B cell (primary cell): ENCODE results near the gene CPN1. TPM values are rescaled to one million over a fixed set of nuclear protein-coding genes. Genes with fewer than 3 reads are reported as not detected.

Source experiments
- ATAC-seq: fragments of 200-7000 bp; cut with Tn5 transposase; one replicate; pipeline ENCODE4 v1.10.0; 2021; ENCODE audit warnings: low read depth, mild to moderate bottlenecking, moderate number of reproducible peaks, moderate library complexity
- CTCF ChIA-PET: fragments of 350-600 bp; sonication (Branson Sonifier 250); formaldehyde crosslinking; loops from one replicate; lab custom pipeline; 2021; ENCODE audit warnings: antibody characterized with exemption, inconsistent platforms; lab: Charles Lee
- POLR2A ChIA-PET: fragments of 350-600 bp; sonication (Branson Sonifier 250); formaldehyde crosslinking; loops from one replicate; lab custom pipeline; 2021; ENCODE audit warnings: antibody characterized with exemption; lab: Charles Lee
- DNase-seq: peaks from one replicate; pipeline ENCODE4 v3.0.0; 2013
- H2AFZ ChIP-seq: 2 replicates; pipeline ENCODE4 v1.6.1; 2012; ENCODE audit warnings: mild to moderate bottlenecking, low read depth, low read length; ENCODE audit not compliant: insufficient read depth, poor library complexity, severe bottlenecking
- H3K27ac ChIP-seq, 2 donors: 1 replicate in 1 of 2; 2 replicates in 1 of 2; pipeline ENCODE4 v1.5.1; 2012 to 2013; ENCODE audit warnings: low read length in 2 of 2, mild to moderate bottlenecking in 2 of 2, moderate library complexity in 1 of 2
- H3K27me3 ChIP-seq, 4 experiments: fragments of 200-600 bp in 1 of 4; sonication (generic) in 1 of 4; replicated peaks in 1 of 4; 1 replicate in 2 of 4; 2 replicates in 2 of 4; pipeline versions ENCODE4 v1.6.1 to v1.7.0; 2013 to 2016; ENCODE audit warnings: low read length in 3 of 4, mild to moderate bottlenecking in 2 of 4, mixed read lengths in 1 of 4, moderate library complexity in 1 of 4; ENCODE audit not compliant: insufficient read depth in 4 of 4, control insufficient read depth in 3 of 4; ENCODE audit errors: control extremely low read depth in 1 of 4
- H3K36me3 ChIP-seq, 2 experiments: replicated peaks in 1 of 2; 1 replicate in 1 of 2; 2 replicates in 1 of 2; pipeline versions ENCODE4 v1.6.1 to v1.7.1; 2013; ENCODE audit warnings: low read length in 1 of 2; ENCODE audit not compliant: insufficient read depth in 2 of 2, control insufficient read depth in 1 of 2; ENCODE audit errors: control extremely low read depth in 1 of 2, extremely low read depth in 1 of 2
- H3K4me1 ChIP-seq, 2 donors: fragments of 200-600 bp in 1 of 2; sonication (generic) in 1 of 2; 1 replicate in 1 of 2; 2 replicates in 1 of 2; pipeline versions ENCODE4 v1.5.1 to v1.6.1; 2013 to 2017; ENCODE audit warnings: low read length in 2 of 2; ENCODE audit not compliant: control insufficient read depth in 2 of 2, insufficient read depth in 2 of 2
- H3K4me2 ChIP-seq: replicated peaks from 2 replicates; pipeline ENCODE3; 2012; ENCODE audit warnings: mild to moderate bottlenecking, low read depth, low read length; ENCODE audit not compliant: poor library complexity, severe bottlenecking
- H3K4me3 ChIP-seq, 5 experiments: fragments of 200-600 bp in 1 of 5; sonication (generic) in 1 of 5; 1 replicate in 3 of 5; 2 replicates in 2 of 5; pipeline versions ENCODE4 v1.5.1 to v1.7.0; 2011 to 2016; ENCODE audit warnings: low read length in 4 of 5, mild to moderate bottlenecking in 4 of 5, low read depth in 2 of 5, control low read depth in 1 of 5, moderate library complexity in 1 of 5; ENCODE audit not compliant: insufficient read depth in 1 of 5; ENCODE audit errors: control extremely low read depth in 1 of 5, extremely low read depth in 1 of 5
- H3K79me2 ChIP-seq: fragments of 200-600 bp; sonication (generic); one replicate; pipeline ENCODE4 v1.6.0; 2016; ENCODE audit warnings: low read length; ENCODE audit not compliant: control insufficient read depth, insufficient read depth
- H3K9ac ChIP-seq: fragments of 200-600 bp; sonication (generic); 2 replicates; pipeline ENCODE4 v1.6.1; 2017; ENCODE audit warnings: mild to moderate bottlenecking, low read length, moderate library complexity
- H3K9me3 ChIP-seq, 3 donors: one replicate each; pipeline versions ENCODE4 v1.6.1 to v1.7.1; 2013; ENCODE audit warnings: low read length in 2 of 3; ENCODE audit not compliant: control insufficient read depth in 2 of 3, insufficient read depth in 1 of 3; ENCODE audit errors: control extremely low read depth in 1 of 3
- H4K20me1 ChIP-seq: 2 replicates; pipeline ENCODE4 v1.6.0; 2012; ENCODE audit warnings: mild to moderate bottlenecking, low read length; ENCODE audit not compliant: insufficient read depth, control insufficient read depth, poor library complexity, severe bottlenecking
- H3K27ac Mint-ChIP-seq: one replicate; pipeline ENCODE4 v1.8.0; 2021; ENCODE audit warnings: mixed read lengths
- H3K27me3 Mint-ChIP-seq: one replicate; pipeline ENCODE4 v1.8.0; 2021; ENCODE audit warnings: mixed read lengths
- H3K4me1 Mint-ChIP-seq: one replicate; pipeline ENCODE4 v1.8.0; 2021; ENCODE audit warnings: mixed read lengths
- H3K4me3 Mint-ChIP-seq: one replicate; pipeline ENCODE4 v1.8.0; 2021; ENCODE audit warnings: mixed read lengths
- H3K9me3 Mint-ChIP-seq: one replicate; pipeline ENCODE4 v1.8.0; 2022; ENCODE audit warnings: mixed read lengths; ENCODE audit not compliant: insufficient read depth
- EZH2 ChIP-seq: IDR thresholded peaks from 2 replicates; pipeline ENCODE4 v1.6.1; 2012; ENCODE audit warnings: borderline replicate concordance, low read depth, mild to moderate bottlenecking, moderate library complexity, low read length; ENCODE audit not compliant: insufficient read depth, poor library complexity, severe bottlenecking
- WGBS: methylation state at CpG from one replicate; pipeline ENCODE4 v1.1.5; 2013; ENCODE audit warnings: missing lambda C conversion rate; ENCODE audit not compliant: insufficient coverage; 5-methylcytosine and 5-hydroxymethylcytosine counted together
- intact Hi-C: fragments of 100-400 bp; cut with micrococcal nuclease; formaldehyde crosslinking; loops from one replicate; pipeline ENCODE4 v1.10.0; 2022
- polyA plus RNA-seq: library from polyadenylated mRNA; depleted of rRNA; stranded (reverse); fragments of >200 nt; gene quantifications from 2 replicates; pipeline ENCODE4 v1.2.3, GENCODE V29; 2012
- total RNA-seq, 2 donors: library from RNA; stranded (reverse); fragments of 120-200 nt in 1 of 2; gene quantifications; 1 replicate in 1 of 2; 2 replicates in 1 of 2; pipeline versions ENCODE4 v1.2.3 to v1.2.4, GENCODE V29; 2013 to 2022
- TF ChIP-seq, protein P1 (sequence below): fragments of 200-600 bp; IDR thresholded peaks from one replicate; pipeline ENCODE4 v1.8.0; 2022; ENCODE audit warnings: antibody characterized with exemption, mild to moderate bottlenecking

The CPN1 gene
- total and polyA plus RNA-seq, 2 donors (not counting 1 experiment from before 2014, with no cell fraction given) = not detected

DNA sequence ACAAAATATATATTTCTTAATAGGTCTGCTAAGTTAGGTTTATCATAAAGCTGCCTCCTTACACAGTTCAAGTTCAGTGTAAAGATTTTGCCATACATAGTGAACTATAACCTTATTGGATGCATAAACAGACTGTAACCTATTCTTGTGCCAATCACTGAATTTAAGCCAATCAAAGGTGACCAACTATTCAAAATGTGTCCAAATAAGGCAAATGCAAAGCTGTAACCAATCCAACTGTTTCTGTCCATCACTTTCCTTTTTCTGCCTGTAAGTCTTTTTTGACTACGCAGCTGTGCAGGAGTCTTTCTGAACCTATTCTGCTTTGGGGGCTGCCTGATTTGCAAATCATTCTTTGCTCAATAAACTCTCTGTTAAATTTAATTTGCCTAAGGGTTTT is 60.3 kb downstream of the CPN1 start:
- Histone ChIP-seq H4K20me1 (no peaks in the 10 kb centered on the region), H3K4me1 (peaks cover 11% of the 10 kb centered on the region in 2 donors), H3K79me2 (no peaks in the 10 kb centered on the region), H3K9me3 (no peaks in the 10 kb centered on the region), H3K9ac (no peak overlapping the region), H3K4me3 (no peak overlapping the region), H3K27ac (no peak overlapping the region), H2AFZ (peak overlapping the region; percentile 20), H3K4me2 (peak overlapping the region; percentile 38), H3K27me3 (no peaks in the 10 kb centered on the region), H3K36me3 (no peaks in the 10 kb centered on the region)
- ATAC-seq = peak; percentile 48
- Mint-ChIP-seq H3K27ac (peak overlapping the region; percentile 68), H3K9me3 (no peaks in the 10 kb centered on the region), H3K27me3 (no peaks in the 10 kb centered on the region), H3K4me1 (peaks cover 16% of the 10 kb centered on the region), H3K4me3 (peak overlapping the region; percentile 71)
- intact Hi-C loops = no loop called here
- peak; percentile 18 for DNase-seq
- CTCF ChIA-PET = interaction anchor here (1.0 to 3.1 kb wide), 6 partner anchors 11 to 175 kb away, joined by 3 to 25 read pairs (median 12); partner anchors contain the start of gene DNMBP
- no CpG with 5 or more reads among the region's 1 CpG for WGBS
- POLR2A ChIA-PET = no interaction called here
- no peak for TF ChIP-seq EZH2
- TF ChIP-seq, protein P1, sequence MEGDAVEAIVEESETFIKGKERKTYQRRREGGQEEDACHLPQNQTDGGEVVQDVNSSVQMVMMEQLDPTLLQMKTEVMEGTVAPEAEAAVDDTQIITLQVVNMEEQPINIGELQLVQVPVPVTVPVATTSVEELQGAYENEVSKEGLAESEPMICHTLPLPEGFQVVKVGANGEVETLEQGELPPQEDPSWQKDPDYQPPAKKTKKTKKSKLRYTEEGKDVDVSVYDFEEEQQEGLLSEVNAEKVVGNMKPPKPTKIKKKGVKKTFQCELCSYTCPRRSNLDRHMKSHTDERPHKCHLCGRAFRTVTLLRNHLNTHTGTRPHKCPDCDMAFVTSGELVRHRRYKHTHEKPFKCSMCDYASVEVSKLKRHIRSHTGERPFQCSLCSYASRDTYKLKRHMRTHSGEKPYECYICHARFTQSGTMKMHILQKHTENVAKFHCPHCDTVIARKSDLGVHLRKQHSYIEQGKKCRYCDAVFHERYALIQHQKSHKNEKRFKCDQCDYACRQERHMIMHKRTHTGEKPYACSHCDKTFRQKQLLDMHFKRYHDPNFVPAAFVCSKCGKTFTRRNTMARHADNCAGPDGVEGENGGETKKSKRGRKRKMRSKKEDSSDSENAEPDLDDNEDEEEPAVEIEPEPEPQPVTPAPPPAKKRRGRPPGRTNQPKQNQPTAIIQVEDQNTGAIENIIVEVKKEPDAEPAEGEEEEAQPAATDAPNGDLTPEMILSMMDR = no peak

DNA sequence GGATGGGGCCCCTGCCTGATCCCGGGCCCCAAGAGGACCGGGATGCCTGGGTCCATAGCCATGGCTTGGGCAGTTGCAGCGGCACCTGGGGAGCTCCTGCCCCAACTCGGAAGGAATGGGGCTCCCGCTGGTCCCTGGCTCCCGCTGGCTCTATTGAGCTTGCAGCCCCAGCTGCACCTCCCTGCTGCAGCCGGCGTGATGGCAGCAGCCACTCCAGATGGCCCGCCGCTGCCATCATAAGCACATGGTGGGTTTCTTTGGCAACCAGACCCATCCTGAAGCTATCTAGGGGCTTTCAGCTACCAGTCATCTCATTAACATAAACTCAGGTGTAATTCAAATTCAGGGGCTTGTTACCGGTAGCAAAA is 60.8 kb downstream of the CPN1 start:
- no peak overlapping the region for H3K4me3 ChIP-seq
- H3K79me2 ChIP-seq = no peaks in the 10 kb centered on the region
- intact Hi-C loops = no loop called here
- WGBS = 87% methylated on average over 8 of the region's 11 CpGs
- peak overlapping the region; percentile 20 for H2AFZ ChIP-seq
- peaks cover 11% of the 10 kb centered on the region in 2 donors for H3K4me1 ChIP-seq
- H3K9me3 ChIP-seq = no peaks in the 10 kb centered on the region
- peaks cover 16% of the 10 kb centered on the region for H3K4me1 Mint-ChIP-seq
- no peaks in the 10 kb centered on the region for H3K9me3 Mint-ChIP-seq
- H3K36me3 ChIP-seq = no peaks in the 10 kb centered on the region
- ATAC-seq (peak; percentile 13), DNase-seq (peak; percentile 13)
- H4K20me1 ChIP-seq = no peaks in the 10 kb centered on the region
- CTCF ChIA-PET = interaction anchor here (1.1 to 3.1 kb wide), 5 partner anchors 11 to 175 kb away, joined by 3 to 25 read pairs (median 17); partner anchors contain the start of gene DNMBP
- no peak overlapping the region for H3K27ac Mint-ChIP-seq
- H3K27ac ChIP-seq = no peak overlapping the region
- H3K4me3 Mint-ChIP-seq = no peak overlapping the region
- peak overlapping the region; percentile 29 for H3K4me2 ChIP-seq
- no peaks in the 10 kb centered on the region for H3K27me3 ChIP-seq
- no peaks in the 10 kb centered on the region for H3K27me3 Mint-ChIP-seq
- TF ChIP-seq, protein P1 = no peak
- no peak for TF ChIP-seq EZH2
- POLR2A ChIA-PET = interaction anchor here (0.5 kb wide), 1 partner anchor 41 kb away, joined by 7 read pairs; no protein-coding TSS in a partner anchor
- H3K9ac ChIP-seq = no peak overlapping the region
